Measurements from ENCODE around the gene MAST2.

Gene MAST2

GRCh38 chr1:46076343-46076742 lies 272.9 kb downstream of the MAST2 start:
- no peak for DNase-seq

- peak; percentile 79 for DNase-seq
Measured at GRCh38 chr1:46077644-46078043, 274.2 kb downstream of the MAST2 start.

GRCh38 chr1:46080257-46080656 lies 276.8 kb downstream of the MAST2 start:
- DNase-seq: no peak

- DNase-seq: no peak
Measured at GRCh38 chr1:46081206-46081605, 277.8 kb downstream of the MAST2 start.

- no peak for DNase-seq
Measured at GRCh38 chr1:46081619-46082018, 278.2 kb downstream of the MAST2 start.

- DNase-seq: no peak
Measured at GRCh38 chr1:46083579-46083978, 280.2 kb downstream of the MAST2 start.

GRCh38 chr1:46084553-46085451 lies 281.4 kb downstream of the MAST2 start:
- no peak for DNase-seq
